ENCODE results near the gene ZGPAT. TPM values are rescaled to one million over a fixed set of nuclear protein-coding genes. Genes with fewer than 3 reads are reported as not detected.

ZGPAT gene
- total and polyA plus RNA-seq, 9 donors, result 1.7 to 26.4 (median 18.9) TPM

DNA sequence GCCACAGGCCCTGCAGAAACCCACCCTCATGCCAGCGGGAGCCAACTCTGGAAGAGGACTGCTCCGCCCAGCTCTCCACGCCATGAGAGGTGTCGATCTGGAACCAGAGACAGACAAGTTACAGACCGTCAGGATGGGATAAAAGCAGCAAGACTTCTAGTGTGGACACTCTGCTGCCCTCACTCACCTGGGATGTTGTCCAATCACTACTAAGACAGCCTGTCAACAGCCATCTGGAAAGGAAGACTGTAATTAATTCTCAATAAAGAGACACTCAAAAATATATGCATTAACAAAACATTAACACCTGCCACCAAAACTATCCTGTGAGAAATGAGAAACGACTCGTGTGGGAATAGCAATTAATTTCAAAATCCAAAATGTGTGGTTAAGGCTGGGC is 60.0 kb downstream of the ZGPAT start:
- no peak for TF ChIP-seq EP300 (IDR thresholded peaks at IDR 0.05)
- no peak for TF ChIP-seq POLR2A (IDR thresholded peaks at IDR 0.05)
- TF ChIP-seq, protein P1, sequence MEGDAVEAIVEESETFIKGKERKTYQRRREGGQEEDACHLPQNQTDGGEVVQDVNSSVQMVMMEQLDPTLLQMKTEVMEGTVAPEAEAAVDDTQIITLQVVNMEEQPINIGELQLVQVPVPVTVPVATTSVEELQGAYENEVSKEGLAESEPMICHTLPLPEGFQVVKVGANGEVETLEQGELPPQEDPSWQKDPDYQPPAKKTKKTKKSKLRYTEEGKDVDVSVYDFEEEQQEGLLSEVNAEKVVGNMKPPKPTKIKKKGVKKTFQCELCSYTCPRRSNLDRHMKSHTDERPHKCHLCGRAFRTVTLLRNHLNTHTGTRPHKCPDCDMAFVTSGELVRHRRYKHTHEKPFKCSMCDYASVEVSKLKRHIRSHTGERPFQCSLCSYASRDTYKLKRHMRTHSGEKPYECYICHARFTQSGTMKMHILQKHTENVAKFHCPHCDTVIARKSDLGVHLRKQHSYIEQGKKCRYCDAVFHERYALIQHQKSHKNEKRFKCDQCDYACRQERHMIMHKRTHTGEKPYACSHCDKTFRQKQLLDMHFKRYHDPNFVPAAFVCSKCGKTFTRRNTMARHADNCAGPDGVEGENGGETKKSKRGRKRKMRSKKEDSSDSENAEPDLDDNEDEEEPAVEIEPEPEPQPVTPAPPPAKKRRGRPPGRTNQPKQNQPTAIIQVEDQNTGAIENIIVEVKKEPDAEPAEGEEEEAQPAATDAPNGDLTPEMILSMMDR (IDR thresholded peaks at IDR 0.05), result no peak
- no peak overlapping the region for H3K27ac ChIP-seq
- no peaks in the 10 kb centered on the region for H3K9me3 ChIP-seq
- H3K4me1 ChIP-seq (ENCODE audit: insufficient read depth), result peaks cover 15% of the 10 kb centered on the region
- WGBS, 3 donors, result 77 to 88% (median 80%) methylated on average over 7 of the region's 7 CpGs
- no peaks in the 10 kb centered on the region for H3K36me3 ChIP-seq
- no peak for DNase-seq
- no peak overlapping the region for H3K4me3 ChIP-seq
- no peaks in the 10 kb centered on the region for H3K27me3 ChIP-seq
- intact Hi-C loops (cut with DNase I), result no loop called here

DNA sequence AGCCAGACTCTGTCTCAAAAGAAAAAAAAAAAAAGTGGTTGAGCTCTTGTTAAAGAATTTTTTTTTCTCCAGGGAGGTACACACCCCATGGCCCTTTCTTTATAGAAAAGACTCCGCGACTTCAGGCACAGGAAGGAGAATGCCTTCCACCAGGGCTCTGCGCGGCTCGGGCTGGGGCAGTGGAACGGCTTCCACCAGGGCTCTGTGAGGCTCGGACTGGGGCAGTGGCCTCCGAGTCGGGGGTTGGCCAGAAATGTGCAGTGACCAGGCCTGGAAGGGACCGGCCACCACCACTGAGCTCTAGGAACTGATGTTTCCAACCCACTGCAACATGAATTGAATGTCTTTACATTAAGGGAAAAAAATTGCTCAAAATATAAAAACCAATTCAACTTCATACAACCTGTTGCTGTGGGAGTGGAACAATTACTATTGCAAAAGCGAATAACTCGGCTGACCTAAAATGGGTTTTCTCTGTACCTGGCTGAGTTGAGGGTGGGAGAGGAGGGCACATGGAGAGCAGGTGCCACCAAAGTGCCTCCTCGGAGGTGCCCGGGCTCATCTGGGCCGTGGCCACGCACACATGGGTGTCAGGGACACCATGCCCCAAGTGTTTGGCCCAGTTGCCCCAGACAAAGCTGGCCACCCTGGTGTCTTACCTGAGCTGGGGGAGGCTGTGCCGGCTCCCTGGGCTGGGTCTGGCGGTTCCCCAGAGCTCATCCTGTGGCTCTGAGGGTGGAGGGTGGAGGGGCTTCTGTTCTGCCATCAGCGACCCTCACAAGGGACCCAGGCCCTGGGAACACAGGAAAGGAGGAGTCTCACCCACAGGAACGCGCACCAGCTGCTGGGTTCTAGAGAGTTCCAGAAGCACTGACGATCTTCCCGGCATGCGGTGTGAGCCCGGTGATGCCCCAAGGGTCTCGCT is 61.0 kb downstream of the ZGPAT start:
- 87 to 90% (median 88%) methylated on average over 26 of the region's 26 CpGs for WGBS, 3 donors

DNA sequence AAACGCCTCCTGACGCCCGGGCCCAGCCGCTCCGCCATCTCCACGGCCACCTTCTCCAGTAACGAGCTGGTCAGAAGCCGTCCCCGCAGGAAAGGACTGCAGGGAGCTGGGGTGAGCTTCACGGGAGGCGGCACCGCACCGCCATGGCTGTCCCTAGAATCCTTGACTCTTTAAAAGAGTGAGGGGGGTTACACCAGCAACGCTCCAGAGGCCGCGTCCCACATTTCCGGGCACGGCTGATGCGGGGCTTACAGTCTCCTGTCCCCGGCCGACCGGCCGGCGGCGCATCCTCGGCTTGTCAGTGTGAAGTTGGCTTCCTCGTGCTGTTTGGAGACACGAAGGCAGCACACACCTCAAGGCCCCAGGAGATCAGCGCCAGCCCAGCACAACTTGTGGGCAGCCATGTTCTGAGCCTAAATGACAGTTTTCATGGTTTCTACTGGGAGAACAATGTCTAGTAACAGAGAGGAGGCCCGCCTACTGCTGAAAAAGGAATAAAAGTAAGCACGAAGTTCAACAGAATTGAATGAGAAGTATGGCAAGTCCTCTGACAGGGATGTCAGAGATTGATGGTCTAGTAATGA is 62.1 kb downstream of the ZGPAT start:
- no peaks in the 10 kb centered on the region for H3K9me3 ChIP-seq
- no peaks in the 10 kb centered on the region for H3K36me3 ChIP-seq
- intact Hi-C loops (cut with DNase I), result loop anchor here in 1 of 4 donors (10.0 kb wide), 1 partner anchor 205 kb away; the partner anchor contains the start of gene SAMD10
- peaks cover 23% of the 10 kb centered on the region for H3K4me1 ChIP-seq (ENCODE audit: insufficient read depth)
- H3K27ac ChIP-seq, result no peak overlapping the region
- H3K27me3 ChIP-seq, result no peaks in the 10 kb centered on the region
- H3K4me3 ChIP-seq, result no peak overlapping the region
- TF ChIP-seq, protein P1 (IDR thresholded peaks at IDR 0.05), result no peak
- TF ChIP-seq EP300 (IDR thresholded peaks at IDR 0.05), result no peak
- no peak for TF ChIP-seq POLR2A (IDR thresholded peaks at IDR 0.05)
- 69 to 88% (median 77%) methylated on average over 31 of the region's 31 CpGs for WGBS, 3 donors
- peak in 1 of 5 donors; percentile 29 for DNase-seq

More for the DNA sequence above, 61.0 kb downstream of the ZGPAT start:
- H3K9me3 ChIP-seq, result no peaks in the 10 kb centered on the region
- TF ChIP-seq, protein P1 (IDR thresholded peaks at IDR 0.05), result no peak
- TF ChIP-seq POLR2A (IDR thresholded peaks at IDR 0.05) (no peak), EP300 (IDR thresholded peaks at IDR 0.05) (no peak)
- no peaks in the 10 kb centered on the region for H3K27me3 ChIP-seq
- peaks cover 23% of the 10 kb centered on the region for H3K4me1 ChIP-seq (ENCODE audit: insufficient read depth)
- no peaks in the 10 kb centered on the region for H3K36me3 ChIP-seq
- DNase-seq, result peak in 1 of 5 donors; percentile 27
- intact Hi-C loops (cut with DNase I), result no loop called here
- no peak overlapping the region for H3K27ac ChIP-seq
- no peak overlapping the region for H3K4me3 ChIP-seq

DNA sequence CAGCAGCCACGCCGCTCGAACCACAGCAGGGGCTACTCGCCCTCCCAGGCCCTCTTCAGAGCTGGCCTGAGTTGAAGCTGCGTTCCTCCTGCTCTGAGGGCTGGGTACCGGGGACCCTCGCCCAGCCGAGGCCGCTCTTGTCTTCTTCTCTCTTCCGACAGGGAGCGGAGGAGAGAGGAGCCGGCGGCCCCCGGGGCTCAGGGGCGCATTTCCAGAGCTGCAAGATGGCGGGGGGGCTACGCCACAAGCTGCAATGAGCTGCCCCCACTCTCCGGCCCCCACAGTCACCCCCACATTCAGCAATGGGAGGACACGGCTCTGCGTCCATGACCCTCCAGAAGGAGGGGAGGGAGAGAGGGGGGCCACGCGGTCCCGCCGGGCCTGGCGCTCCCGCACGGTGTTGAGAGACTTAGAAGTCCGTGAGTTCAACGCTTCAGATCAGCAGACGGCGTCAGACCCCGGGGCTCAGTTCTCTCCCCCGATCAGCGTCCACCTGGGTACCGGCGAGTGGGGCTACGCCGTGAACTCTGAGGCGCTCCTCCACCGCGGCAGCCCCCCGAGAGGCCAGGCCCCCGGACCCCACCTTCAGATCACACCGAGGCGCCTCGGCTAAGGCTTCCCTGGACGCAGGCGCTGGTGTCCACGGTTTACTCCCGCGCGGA is 63.3 kb downstream of the ZGPAT start:
- no peaks in the 10 kb centered on the region for H3K27me3 ChIP-seq
- H3K27ac ChIP-seq, result no peak overlapping the region
- WGBS, 3 donors, result 86 to 91% (median 86%) methylated on average over 52 of the region's 52 CpGs
- H3K4me3 ChIP-seq, result no peak overlapping the region
- DNase-seq, result peak in 1 of 5 donors; percentile 28
- no peak for TF ChIP-seq EP300 (IDR thresholded peaks at IDR 0.05)
- no peak for TF ChIP-seq POLR2A (IDR thresholded peaks at IDR 0.05)
- TF ChIP-seq, protein P1 (IDR thresholded peaks at IDR 0.05), result no peak
- H3K9me3 ChIP-seq, result no peaks in the 10 kb centered on the region
- H3K4me1 ChIP-seq (ENCODE audit: insufficient read depth), result peaks cover 29% of the 10 kb centered on the region
- no peaks in the 10 kb centered on the region for H3K36me3 ChIP-seq
- intact Hi-C loops (cut with DNase I), result loop anchor here in 1 of 4 donors (10.0 kb wide), 1 partner anchor 204 kb away; the partner anchor contains the start of gene SAMD10

Measured in ovary (tissue), 9 donors.